ENCODE measurements around the gene MACROH2A2.
"Not testable (repeated sequence)": the region's sequence is repeated elsewhere in the genome, so short reads cannot be mapped to it uniquely, and the experiment has no call there.

MACROH2A2 gene

GRCh38 chr10:70132098-70133029 is 79.7 kb downstream of the MACROH2A2 start, which contains the start of gene AIFM2:
TSS of gene AIFM2 (minus strand) at chr10:70132825. CDS start at chr10:70124084, 8,741 bp downstream.
- DNase-seq: peak; percentile 54

- DNase-seq: no peak
These were observed 82.4 kb downstream of the MACROH2A2 start for GRCh38 chr10:70135046-70135445.

GRCh38 chr10:70135684-70136083 is 83.0 kb downstream of the MACROH2A2 start:
- no peak for DNase-seq

GRCh38 chr10:70137135-70137534 is 84.5 kb downstream of the MACROH2A2 start:
- peak; percentile 91 for DNase-seq

GRCh38 chr10:70137927-70138883 is 85.6 kb downstream of the MACROH2A2 start:
- no peak for DNase-seq

GRCh38 chr10:70139151-70139996 is 86.7 kb downstream of the MACROH2A2 start:
- DNase-seq: no peak

GRCh38 chr10:70139997-70140250 is 87.3 kb downstream of the MACROH2A2 start:
- DNase-seq: no peak

- DNase-seq: no peak
These were observed 87.7 kb downstream of the MACROH2A2 start for GRCh38 chr10:70140297-70140696.

- no peak for DNase-seq
These were observed 89.9 kb downstream of the MACROH2A2 start for GRCh38 chr10:70142555-70142954.

GRCh38 chr10:70144372-70145110 is 91.9 kb downstream of the MACROH2A2 start:
- DNase-seq: no peak

GRCh38 chr10:70145166-70145665 is 92.6 kb downstream of the MACROH2A2 start:
- DNase-seq: no peak

GRCh38 chr10:70145666-70146488 is 93.2 kb downstream of the MACROH2A2 start:
- peak; percentile 84 for DNase-seq

- DNase-seq: peak; percentile 99
These were observed 94.0 kb downstream of the MACROH2A2 start, which contains the start of gene TYSND1 for GRCh38 chr10:70146489-70147258. TSS of gene TYSND1 (minus strand) at chr10:70146700. CDS start at chr10:70146586, 114 bp downstream.

- no peak for DNase-seq
These were observed 94.6 kb downstream of the MACROH2A2 start for GRCh38 chr10:70147259-70147625.

- DNase-seq: no peak
These were observed 95.9 kb downstream of the MACROH2A2 start for GRCh38 chr10:70148516-70148915.

- no peak for DNase-seq
These were observed 102.7 kb downstream of the MACROH2A2 start for GRCh38 chr10:70155255-70155838.

GRCh38 chr10:70158113-70158512 is 105.5 kb downstream of the MACROH2A2 start:
- DNase-seq: no peak

- DNase-seq: not testable (repeated sequence)
These were observed 106.7 kb downstream of the MACROH2A2 start for GRCh38 chr10:70159366-70159765.

- no peak for DNase-seq
These were observed 108.2 kb downstream of the MACROH2A2 start for GRCh38 chr10:70160798-70161197.

Data from hematopoietic multipotent progenitor cell treated with erythropoietin and hydrocortisone succinate and interleukin-3 and kit ligand, for 4 days (in vitro differentiated cells).